RWPE1 (cell line): Measurements from ENCODE around the gene HOXA3.

Experiments used
- CTCF ChIA-PET: fragments of 350-600 bp; sonication (Branson Sonifier 250); formaldehyde crosslinking; extraction: SDS; loops from one replicate; lab custom pipeline; 2021; lab: Yijun Ruan, JAX
- POLR2A ChIA-PET: fragments of 400-600 bp; formaldehyde crosslinking; extraction: SDS; loops from one replicate; lab custom pipeline; 2020; ENCODE audit warnings: antibody characterized with exemption; ENCODE audit not compliant: low non-redundant PET; lab: Yijun Ruan, JAX
- DNase-seq: peaks from one replicate; pipeline ENCODE4 v3.0.0; 2012; ENCODE audit warnings: low spot score
- H3K27ac ChIP-seq: fragments of 450-650 bp; 2 replicates; pipeline ENCODE4 v1.5.1; 2017
- TF ChIP-seq, protein P1 (sequence below): fragments of 450-650 bp; conservative IDR thresholded peaks from 2 replicates; pipeline ENCODE4 v1.5.1; 2017; ENCODE audit warnings: low read depth, mild to moderate bottlenecking

Gene HOXA3

DNA sequence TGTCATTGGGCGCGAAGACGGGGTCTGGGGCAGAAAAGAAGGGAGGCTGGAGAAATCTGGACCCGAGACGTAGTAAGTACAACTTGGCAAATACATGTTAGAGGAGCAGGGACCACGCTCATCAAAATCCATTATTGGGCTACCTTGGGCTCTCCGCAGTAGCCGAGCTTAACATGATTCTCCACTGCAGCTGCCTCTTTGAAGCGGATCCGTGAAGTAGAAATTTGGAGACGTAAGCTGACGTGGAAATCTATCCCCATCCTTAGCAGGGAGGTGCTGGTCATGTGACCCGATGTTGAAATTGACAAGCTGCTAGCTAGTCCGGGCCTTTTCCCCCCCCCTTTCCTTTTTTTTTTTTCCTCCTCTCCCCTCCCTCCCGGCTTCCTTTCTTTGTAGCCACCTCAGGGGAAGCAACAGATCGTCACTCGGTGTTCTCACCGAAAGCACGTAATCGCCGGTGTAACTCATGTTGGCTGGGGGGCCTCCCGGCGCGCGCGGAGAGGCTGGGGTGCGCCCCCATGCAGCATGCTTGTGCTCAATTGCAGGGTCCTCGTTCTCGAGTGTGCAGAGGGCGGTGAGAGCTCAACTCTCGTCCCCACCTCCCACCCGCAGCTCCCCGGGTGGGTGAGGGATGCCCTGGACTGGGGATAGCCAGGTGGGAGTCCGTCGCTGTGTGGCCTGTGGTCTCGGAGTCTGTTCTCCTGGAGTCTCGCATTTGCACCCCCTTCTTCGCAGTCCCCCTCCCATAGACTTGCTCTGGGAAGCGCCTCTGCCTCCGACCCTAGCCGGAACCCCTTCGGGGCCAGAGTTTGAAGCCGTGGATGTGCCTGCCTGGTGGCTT is 32.9 kb upstream of the HOXA3 start, which contains the start of gene HOXA11:
TSS of gene HOXA11 (minus strand) at position 220 of the 841 bp plus-strand sequence. CDS start at position 132, 88 bp downstream.
- CTCF ChIA-PET, result interaction anchor here (0.6 to 1.2 kb wide), 3 partner anchors 9 to 497 kb away, joined by 3 to 5 read pairs (median 3); no protein-coding TSS in a partner anchor
- DNase-seq, result peak; percentile 99

DNA sequence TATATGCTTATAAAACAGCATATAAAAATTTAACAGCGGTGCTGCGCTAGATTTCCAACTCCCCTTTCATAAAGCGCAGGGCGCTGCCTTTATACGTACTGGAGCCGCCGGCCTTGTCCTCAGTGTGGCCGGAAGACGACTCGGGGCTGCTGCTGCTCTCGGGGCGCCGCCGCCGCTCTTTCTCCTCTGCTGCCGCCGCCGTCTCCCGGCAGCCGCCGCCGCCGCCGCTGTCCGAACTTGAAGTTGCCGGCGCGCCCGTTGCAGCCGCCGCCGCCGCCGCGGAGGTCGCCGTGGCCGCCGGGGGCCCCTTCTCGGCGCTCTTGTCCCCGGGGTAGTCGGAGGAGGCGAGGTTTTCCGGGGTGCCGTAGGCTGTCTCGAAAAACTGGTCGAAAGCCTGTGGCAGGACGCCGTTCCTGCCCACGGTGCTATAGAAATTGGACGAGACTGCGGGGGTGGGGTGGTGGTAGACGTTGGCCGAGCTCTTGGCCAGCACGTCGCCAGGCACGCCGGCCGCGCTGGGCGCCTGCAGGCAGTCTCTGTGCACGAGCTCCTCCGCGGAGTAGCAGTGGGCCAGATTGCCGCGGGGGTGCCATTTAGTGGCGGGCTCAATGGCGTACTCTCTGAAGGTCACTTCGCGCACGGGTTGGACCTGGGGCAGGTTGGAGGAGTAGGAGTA is 32.1 kb upstream of the HOXA3 start:
- TF ChIP-seq, protein P1, sequence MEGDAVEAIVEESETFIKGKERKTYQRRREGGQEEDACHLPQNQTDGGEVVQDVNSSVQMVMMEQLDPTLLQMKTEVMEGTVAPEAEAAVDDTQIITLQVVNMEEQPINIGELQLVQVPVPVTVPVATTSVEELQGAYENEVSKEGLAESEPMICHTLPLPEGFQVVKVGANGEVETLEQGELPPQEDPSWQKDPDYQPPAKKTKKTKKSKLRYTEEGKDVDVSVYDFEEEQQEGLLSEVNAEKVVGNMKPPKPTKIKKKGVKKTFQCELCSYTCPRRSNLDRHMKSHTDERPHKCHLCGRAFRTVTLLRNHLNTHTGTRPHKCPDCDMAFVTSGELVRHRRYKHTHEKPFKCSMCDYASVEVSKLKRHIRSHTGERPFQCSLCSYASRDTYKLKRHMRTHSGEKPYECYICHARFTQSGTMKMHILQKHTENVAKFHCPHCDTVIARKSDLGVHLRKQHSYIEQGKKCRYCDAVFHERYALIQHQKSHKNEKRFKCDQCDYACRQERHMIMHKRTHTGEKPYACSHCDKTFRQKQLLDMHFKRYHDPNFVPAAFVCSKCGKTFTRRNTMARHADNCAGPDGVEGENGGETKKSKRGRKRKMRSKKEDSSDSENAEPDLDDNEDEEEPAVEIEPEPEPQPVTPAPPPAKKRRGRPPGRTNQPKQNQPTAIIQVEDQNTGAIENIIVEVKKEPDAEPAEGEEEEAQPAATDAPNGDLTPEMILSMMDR, result no peak
- peak overlapping the region; percentile 98 for H3K27ac ChIP-seq
- POLR2A ChIA-PET, result interaction anchor here (1.1 kb wide), 1 partner anchor 12 kb away, joined by 4 read pairs; no protein-coding TSS in a partner anchor
- CTCF ChIA-PET, result interaction anchor here (0.6 to 1.3 kb wide), 6 partner anchors 8 to 53 kb away, joined by 3 to 5 read pairs (median 3); no protein-coding TSS in a partner anchor
- DNase-seq, result no peak

More for the DNA sequence above, 32.9 kb upstream of the HOXA3 start, which contains the start of gene HOXA11:
- peak within 1 kb of the TSS; percentile 98 for H3K27ac ChIP-seq
- TF ChIP-seq, protein P1, result no peak
- POLR2A ChIA-PET, result interaction anchor here (1.1 kb wide), 1 partner anchor 13 kb away, joined by 4 read pairs; no protein-coding TSS in a partner anchor

DNA sequence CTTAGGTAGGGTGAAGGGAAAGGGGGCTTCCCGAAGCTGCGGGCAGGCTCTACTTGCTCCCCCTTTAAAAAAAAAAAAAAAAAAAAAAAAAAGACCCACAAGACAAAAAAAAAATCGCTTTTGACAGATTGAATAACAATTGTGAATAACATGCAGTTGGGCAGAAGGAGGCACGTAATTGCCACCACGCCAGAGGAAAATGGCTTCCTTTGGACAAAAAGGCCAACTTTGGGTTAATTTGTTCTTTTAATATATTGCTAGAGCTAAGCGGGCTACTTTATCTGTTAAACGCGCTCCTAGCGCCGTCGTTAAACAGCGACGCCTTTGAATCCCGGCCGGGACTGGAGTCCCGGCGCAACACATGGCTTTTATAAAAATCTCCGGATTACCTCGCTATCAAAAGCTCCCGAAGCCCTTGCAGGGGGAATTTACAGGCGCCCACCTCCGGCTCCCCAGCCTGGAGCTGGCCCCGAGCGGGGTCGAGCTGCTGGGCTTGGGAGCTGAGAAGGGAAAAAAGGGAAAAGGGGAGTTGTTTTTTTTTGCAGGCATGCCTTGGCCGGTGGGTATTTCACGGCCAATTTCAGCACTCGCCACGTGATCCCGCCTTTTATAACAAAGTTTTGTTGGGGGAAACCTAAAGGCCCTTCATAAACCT is 31.4 kb upstream of the HOXA3 start:
- no peak for DNase-seq
- peak overlapping the region; percentile 98 for H3K27ac ChIP-seq
- ChIA-PET POLR2A (interaction anchor here (0.7 to 1.1 kb wide), 2 partner anchors 11 to 459 kb away, joined by 4 to 11 read pairs; no protein-coding TSS in a partner anchor), CTCF (interaction anchor here (0.6 to 1.3 kb wide), 9 partner anchors 8 to 1206 kb away, joined by 3 to 6 read pairs (median 3); no protein-coding TSS in a partner anchor)
- TF ChIP-seq, protein P1, result no peak

DNA sequence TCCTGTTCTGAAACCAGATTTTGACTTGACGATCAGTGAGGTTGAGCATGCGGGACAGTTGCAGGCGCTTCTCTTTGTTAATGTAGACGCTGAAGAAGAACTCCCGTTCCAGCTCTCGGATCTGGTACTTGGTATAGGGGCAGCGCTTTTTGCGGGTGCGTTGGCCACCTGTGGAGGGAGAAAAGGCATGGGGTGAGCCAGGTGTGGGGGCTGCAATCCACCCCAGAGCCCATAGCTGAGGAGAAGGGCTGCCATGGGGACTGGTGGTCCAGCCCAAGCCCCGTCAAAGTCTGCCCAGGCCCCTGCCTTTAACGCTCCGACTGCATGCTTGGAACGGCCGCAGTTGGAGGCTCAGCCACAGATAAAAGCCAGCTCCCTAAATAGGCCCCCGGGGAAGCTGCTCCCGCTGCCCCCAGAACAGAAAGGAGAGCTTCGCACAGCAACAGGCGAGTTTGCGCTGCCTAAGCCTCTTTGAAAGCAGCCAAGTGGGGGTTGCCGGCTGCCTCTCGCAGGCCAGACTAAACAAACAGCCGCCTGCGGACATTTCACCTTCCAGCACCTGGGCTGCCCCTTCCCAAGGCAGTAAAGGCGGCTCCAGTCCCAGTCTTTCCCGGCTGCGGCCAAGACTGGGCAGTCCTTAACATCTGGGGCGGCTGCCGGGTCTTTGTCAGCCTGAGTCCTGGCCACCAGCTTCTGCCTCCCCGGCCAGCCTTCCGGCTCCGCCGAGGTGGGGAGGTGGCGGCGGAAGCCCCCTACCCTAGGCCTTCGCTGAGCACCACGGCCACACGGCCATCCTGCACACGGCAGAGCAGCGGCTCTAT is 30.7 kb upstream of the HOXA3 start:
- H3K27ac ChIP-seq, result peak overlapping the region; percentile 98
- no peak for DNase-seq
- CTCF ChIA-PET, result interaction anchor here (0.5 to 1.3 kb wide), 9 partner anchors 7 to 1207 kb away, joined by 3 to 6 read pairs (median 3); no protein-coding TSS in a partner anchor

DNA sequence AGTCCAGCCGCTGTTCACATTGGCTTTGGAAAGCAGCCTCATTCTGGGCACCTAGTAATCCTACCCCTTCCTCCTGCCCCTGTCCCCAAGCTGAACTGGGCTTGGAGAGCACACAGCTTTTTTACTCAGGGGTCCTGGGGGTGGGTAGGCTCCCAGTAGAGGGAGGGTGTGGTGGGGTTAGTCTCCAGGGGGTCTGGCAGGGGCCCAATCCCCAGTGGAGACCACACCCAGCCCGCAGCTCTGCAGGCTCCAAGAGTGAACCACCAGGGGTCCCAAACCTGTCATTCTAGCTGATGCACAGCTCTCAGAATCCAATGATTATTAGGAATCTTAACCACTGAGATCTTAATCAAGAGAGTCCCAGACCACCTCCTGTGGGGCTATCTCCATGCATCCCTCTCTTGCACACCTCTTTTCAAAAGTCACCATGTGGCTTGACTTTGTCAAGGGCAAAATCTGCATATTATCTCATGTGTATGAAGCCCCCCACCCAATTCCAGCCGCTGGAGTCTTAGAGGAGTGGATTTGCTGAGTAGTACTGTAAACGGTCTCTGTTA is 30.0 kb upstream of the HOXA3 start:
- H3K27ac ChIP-seq, result peak overlapping the region; percentile 98
- DNase-seq, result no peak
- TF ChIP-seq, protein P1, result no peak
- ChIA-PET POLR2A (no interaction called here), CTCF (interaction anchor here (0.7 to 0.9 kb wide), 3 partner anchors 10 to 18 kb away, joined by 3 to 5 read pairs (median 3); no protein-coding TSS in a partner anchor)

More for the DNA sequence above, 30.7 kb upstream of the HOXA3 start:
- TF ChIP-seq, protein P1, result no peak
- POLR2A ChIA-PET, result interaction anchor here (0.7 kb wide), 1 partner anchor 459 kb away, joined by 11 read pairs; no protein-coding TSS in a partner anchor
